ENCODE results near the gene OTOG.

DNA sequence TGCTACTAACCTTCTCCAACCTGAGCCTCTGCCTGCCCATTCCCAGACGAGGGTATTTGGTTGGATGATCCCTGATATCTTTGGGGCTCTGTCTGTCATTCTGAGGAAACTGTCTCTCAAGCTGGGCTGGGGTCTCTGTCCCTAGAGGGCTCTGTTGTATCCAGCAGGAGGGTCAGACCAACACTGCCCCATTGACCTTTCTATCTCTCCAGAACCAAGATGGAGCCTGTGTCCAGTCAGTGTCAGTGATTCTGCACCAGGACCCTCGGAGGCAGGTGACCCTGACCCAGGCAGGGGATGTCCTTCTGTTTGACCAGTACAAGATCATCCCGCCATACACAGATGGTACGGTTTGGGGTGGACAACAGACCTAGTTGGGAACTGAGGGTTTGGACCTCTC is 21.9 kb downstream of the OTOG start:
- TF ChIP-seq, protein P1, sequence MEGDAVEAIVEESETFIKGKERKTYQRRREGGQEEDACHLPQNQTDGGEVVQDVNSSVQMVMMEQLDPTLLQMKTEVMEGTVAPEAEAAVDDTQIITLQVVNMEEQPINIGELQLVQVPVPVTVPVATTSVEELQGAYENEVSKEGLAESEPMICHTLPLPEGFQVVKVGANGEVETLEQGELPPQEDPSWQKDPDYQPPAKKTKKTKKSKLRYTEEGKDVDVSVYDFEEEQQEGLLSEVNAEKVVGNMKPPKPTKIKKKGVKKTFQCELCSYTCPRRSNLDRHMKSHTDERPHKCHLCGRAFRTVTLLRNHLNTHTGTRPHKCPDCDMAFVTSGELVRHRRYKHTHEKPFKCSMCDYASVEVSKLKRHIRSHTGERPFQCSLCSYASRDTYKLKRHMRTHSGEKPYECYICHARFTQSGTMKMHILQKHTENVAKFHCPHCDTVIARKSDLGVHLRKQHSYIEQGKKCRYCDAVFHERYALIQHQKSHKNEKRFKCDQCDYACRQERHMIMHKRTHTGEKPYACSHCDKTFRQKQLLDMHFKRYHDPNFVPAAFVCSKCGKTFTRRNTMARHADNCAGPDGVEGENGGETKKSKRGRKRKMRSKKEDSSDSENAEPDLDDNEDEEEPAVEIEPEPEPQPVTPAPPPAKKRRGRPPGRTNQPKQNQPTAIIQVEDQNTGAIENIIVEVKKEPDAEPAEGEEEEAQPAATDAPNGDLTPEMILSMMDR (IDR thresholded peaks at IDR 0.05; ENCODE audit: low read depth, low read length), result no peak
- TF ChIP-seq POLR2A (IDR thresholded peaks at IDR 0.05; ENCODE audit: extremely low read depth, insufficient read length) (no peak), MYC (IDR thresholded peaks at IDR 0.05; ENCODE audit: low read depth, low read length) (no peak)

Data from NB4 (cell line).